ENCODE data around the gene ZDHHC13.

The ZDHHC13 gene

DNA sequence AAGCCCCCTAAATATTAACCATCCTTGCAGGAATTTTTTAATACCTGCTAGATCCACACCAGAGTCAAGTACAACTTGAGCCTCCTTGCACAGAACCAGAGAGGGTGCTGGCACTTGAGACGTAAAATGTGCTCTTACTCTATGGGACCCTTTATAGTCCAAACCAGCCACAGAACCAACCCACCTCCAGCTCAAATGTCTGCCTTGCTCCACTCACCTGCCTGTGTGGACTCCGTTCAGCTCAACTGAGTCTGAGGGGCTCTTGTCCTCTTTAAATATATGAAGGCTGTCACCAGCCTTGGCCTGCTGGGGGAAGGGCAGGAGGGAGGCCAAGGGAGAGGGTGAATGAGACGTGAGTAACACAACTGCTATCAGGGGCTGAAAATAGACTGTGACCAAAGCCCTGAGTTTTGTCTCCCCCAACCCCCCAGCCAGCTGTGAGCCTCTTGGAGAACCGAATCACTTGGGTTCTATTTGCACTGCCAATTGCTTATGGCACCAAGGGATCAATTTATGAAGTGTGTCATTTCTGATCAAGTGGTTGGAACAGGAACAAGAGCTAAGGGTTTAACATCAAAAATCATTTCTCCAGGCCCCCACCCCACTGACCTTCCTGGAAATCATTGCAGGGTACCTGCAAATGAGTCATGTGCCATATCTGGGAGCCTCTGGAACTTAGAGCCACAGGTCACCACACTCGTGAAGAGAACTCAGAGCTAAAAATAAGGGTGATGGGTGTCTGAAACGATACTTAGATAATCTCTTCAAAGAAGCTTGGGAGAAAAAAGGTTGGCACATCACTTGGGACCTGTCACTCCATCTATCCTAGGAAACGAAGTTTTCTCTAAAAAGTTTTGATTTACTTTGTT is 85.0 kb downstream of the ZDHHC13 start, which contains the start of gene CSRP3:
TSS of gene CSRP3 (minus strand) at position 247 of the 869 bp plus-strand sequence. CDS start 9,535 bp downstream, outside the sequence.
- no peak for DNase-seq

DNA sequence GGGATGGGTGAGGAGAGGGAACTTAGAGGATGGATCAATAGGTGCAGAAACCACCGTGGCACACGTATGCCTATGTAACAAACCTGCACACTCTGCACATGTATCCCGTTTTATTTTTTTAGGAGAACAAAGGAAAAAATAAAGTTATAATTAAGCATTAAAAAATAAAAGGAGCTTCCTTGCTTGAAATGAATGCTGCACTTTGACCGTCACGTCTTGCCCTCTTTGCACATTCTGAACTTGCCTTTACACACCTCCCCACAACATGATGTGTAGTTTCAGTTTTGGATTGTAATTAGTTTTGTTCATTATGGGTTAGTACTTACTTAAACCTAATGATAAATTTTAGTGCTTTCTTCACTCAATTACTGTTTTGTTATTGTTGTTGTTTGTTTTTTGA is 87.9 kb downstream of the ZDHHC13 start:
- DNase-seq: no peak

DNA sequence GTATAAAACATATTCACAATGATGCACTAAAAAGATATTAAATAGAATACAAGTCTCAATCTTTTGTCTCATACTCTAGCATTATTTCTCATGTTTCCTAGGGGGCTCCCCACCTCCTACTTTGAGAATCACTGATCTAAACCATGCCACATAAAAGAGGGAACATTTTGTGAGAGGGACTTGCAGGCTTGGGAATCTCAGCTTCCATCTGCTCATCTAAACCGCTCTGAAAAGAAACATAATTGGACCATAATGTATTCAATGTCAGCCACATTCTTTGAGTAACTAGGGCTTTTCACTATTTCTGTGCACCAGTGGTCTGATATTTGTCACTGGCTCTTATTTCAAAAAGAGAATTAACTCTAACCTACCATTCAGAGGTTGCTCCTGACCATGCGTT is 91.2 kb downstream of the ZDHHC13 start:
- DNase-seq: no peak

DNA sequence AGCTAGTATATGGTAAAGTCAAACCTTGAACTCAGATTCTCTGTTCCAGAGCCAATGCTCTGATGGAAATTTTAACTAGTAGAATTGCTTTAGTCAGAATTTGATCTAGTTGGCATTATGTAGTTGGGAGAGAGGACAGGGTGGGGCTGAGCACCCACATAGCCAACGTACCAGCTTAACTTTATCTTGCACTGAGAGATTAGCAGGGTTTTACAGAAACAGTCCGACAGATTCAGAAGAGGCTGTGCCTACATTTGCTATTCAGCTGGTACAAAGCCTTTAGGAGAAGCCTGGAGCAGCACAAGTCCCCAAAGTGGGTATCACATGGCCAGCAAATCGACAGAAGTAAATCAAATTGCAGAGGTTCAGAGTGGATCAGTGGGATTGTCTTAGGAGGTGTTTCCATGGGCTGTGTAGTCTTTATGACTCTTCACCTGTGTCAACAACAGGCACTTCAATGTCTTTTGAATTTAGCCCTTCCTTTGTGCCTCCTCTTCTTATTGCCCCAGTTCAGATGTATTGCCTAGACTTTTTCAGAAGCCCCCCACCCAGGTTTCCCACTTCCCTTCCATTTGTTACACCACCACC is 92.1 kb downstream of the ZDHHC13 start:
- DNase-seq: no peak

DNA sequence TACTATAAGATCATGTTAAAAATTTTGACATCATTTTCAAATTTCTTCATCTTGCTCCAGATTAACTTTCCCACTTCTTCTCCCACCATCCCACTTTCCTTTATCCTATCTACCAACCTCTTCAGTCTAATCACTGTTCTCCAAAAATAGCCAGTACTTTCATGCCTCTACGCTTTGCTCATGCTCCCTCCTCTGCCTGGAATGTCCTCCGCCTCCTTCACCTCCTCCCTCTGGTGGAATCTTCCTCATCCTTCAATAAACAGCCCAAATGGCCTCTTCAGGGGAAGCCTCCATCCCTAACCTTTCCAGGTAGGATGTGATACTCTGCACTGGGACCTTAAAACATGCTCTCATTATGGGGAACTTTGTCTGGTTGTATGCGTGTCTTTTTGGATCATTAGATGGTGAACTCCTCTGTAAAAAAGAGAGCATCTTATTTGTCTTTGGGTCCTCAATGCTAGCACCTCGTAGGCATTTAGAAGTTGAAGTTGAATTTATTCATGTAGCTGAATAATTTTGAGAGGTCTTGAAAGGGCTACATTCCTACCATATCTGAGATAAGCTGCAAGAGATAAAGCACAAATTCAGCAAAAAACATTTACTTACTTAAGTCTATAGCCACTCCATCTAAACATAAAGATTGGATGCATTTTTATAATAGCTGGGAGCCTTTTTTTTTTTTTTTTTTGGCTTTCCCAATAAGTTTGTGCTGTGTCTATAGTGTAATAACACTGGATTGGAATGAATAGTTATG is 92.8 kb downstream of the ZDHHC13 start:
- no peak for DNase-seq

DNA sequence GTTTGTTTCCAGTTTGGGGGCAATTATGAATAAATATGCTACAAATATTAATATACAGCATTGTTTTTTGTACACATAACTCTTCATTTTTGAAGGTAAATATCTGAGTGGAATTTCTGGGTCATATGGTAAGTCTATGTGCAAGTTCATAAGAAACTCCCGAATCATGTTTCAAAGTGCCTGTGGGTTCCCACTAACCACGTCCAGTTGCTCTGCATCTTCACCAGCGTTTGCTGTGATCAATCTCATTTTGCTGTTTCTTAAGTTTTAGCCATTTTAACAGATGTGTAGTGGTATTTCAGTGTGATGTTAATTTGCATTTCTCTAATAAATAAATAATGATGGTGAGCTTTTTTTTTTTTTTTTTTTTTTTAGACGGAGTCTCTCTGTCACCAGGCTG is 99.1 kb downstream of the ZDHHC13 start:
- no peak for DNase-seq

DNA sequence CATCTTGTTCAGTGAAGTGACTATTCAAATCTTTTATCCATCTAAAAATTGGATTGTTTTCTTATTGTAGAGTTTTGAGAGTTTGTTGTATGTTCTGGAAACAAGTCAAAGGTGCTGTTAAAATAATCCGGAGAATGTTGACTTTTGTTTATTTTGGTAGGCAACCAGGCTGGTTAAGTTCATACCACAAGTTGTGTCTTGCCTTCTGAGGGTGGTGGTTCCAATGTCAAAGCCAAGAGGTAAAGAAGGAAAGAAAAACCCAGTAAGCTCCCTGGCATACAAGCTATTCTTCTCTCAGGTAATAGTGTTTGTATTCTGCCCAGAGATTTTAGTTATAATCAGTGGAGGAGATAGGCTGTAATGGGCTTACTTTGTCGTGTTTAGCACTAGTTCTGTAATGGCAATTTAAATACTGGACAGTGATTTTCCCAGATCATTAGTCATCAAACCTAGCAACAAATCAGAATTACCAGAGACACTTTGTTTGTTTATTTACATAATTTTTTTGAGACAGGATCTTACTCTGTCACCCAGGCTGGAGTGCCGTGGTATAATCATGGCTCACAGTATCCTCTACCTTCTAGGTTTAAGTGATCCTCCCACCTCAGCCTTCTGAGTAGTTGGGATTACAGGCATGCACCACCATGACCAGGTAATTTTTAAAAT is 99.9 kb downstream of the ZDHHC13 start:
- DNase-seq: no peak

DNA sequence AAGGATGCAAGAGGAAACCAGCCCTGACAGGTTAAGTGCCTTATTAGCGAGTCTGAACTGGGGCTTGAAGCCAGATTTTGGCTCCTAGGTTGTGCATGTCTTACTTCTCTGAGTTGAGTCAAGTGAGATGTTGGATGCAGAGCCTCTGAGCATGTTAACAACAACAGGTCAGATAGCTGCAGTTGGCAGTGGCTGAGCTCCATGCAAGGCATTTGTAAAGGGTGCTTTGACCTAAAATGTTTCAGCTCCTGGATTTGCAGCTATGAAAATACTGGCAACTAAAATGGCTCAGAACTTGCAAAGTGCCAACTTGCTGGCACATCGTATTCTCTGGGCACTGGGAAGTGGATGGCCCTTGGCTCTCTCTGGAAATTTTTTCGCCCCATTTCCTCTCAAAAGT is 101.2 kb downstream of the ZDHHC13 start:
- DNase-seq: peak in 15 of 51 donors; percentile 5 to 45 (median 19)

DNA sequence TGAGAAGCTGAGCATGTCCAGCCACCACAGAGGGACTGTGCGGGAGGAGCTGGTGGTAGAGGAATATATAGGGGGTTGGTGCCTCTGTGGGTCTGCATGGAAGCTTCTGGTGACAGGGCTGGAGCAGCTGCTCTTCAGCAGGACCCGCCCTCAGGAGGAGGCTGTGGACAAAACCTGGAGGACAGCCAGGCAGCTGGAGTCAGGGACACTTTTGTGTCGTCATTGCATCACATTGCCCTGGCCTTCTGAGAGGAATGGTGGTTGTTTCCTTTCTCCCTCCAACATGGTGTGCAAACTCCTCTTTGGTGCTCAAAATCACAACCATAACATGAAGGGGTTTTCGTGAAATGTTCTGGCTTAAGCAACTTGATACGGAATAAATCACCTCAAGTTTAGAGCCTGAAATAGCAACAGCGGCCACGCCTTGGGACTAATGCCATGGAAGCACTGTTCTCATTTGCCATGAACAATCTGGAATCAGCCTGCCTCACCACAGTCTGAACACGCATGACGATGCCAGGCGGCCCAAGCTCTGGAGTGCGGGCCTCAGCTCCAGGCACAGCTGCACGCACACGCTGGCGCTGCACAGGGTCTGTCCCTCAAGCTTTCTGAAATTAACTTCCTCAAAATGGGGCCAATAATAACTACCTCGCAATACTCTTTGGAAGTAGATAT is 102.0 kb downstream of the ZDHHC13 start:
- DNase-seq: peak in 22 of 51 donors; percentile 5 to 54 (median 28)

DNA sequence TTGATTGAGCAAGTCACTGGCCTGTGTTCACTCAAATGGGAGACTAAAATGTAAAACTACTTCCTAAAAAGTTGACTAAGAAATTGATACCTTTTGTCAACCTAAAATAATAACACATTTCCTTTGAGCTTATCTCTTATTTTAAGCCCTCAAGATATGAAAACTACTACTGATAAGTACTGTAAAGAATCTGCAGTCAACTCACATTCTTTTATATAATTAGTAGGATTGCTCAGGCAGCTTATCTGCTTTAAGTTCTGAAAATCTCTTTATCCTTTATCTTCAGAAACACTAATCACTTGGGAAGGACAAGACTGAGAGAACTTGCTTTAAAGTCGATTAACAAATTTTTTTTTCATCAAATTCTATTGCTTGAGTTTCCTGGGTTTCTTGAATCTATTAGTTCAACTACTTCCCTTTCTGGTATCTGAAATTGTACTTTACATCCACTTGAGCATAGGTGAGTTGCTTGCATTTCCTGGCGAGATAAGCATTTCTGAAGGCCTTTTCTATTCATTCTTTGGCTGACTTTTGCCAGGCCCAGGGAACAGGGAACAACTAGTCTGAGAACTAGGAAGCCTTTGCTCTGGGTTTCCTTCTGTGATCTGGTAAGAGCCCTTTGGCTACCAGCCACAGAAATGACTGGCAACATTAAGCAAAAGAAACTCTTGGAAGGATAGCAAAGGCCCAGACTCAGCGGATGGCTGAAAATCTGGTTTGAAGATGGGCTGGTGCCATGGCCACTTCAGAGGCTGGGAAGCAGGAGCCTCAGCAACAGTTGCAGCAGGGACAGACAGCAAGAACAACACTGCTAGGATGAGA is 104.1 kb downstream of the ZDHHC13 start:
- DNase-seq: peak in 16 of 51 donors; percentile 3 to 43 (median 6)

DNA sequence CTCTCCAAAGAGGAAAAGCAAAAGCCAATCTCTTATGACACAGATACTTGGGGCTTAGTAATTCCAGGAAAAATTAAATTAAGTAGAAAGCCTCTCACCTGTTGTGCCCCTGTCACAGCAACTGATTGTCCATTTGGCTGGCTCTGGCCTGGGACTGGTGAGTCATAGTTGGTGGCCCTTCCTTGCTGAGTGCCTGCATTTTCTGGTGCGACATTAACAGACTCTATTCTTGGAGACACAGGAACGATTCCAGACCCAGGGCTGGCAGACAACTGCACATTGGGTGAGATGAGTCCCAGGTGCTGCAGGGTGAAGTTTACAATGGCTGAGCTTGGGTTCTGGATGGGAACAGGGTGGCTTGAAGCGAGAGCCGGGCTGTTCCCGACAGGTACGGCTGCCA is 108.2 kb downstream of the ZDHHC13 start:
- DNase-seq: no peak

DNA sequence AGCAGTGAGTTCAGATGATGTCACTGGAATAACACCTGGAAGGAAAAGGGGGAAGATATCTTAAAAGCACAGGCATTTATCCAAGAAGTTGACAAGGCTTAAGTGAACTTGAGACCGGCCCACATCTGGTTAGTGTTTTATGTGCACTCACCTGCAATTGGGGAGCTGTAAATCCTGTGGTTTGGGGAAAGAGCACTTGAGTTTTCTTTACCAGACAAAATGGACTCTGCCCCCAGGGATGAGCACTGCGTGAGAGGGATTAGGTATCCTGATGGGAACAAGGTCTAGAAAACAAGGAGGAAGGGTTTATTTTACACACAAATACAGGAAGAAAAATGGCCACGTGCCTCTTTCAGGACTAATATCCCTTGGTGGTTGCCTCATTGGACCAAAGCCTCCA is 108.6 kb downstream of the ZDHHC13 start:
- DNase-seq: no peak
